HG02884 (cell line): ENCODE measurements around the gene SLC39A11.
"Not testable (repeated sequence)": the region's sequence is repeated elsewhere in the genome, so short reads cannot be mapped to it uniquely, and the experiment has no call there.

Experiments
- ATAC-seq: cut with Tn5 transposase; IDR thresholded peaks from one replicate; pipeline ENCODE4 v1.9.1; 2021; ENCODE audit warnings: mild to moderate bottlenecking, moderate library complexity; ENCODE audit not compliant: unreplicated experiment

SLC39A11 gene

GRCh38 chr17:72927760-72928159 lies 164.7 kb downstream of the SLC39A11 start:
- ATAC-seq: no peak

- no peak for ATAC-seq
Observed at GRCh38 chr17:72927146-72927545, 165.3 kb downstream of the SLC39A11 start.

- no peak for ATAC-seq
Observed at GRCh38 chr17:72926171-72926570, 166.3 kb downstream of the SLC39A11 start.

- no peak for ATAC-seq
Observed at GRCh38 chr17:72924196-72924595, 168.3 kb downstream of the SLC39A11 start.

- ATAC-seq: no peak
Observed at GRCh38 chr17:72922219-72922618, 170.3 kb downstream of the SLC39A11 start.

- no peak for ATAC-seq
Observed at GRCh38 chr17:72921347-72922054, 171.0 kb downstream of the SLC39A11 start.

GRCh38 chr17:72920513-72920912 lies 172.0 kb downstream of the SLC39A11 start:
- no peak for ATAC-seq

GRCh38 chr17:72916991-72917390 lies 175.5 kb downstream of the SLC39A11 start:
- ATAC-seq: no peak

GRCh38 chr17:72915625-72916081 lies 176.8 kb downstream of the SLC39A11 start:
- no peak for ATAC-seq

- no peak for ATAC-seq
Observed at GRCh38 chr17:72913142-72913682, 179.3 kb downstream of the SLC39A11 start.

GRCh38 chr17:72906306-72906705 lies 186.2 kb downstream of the SLC39A11 start:
- no peak for ATAC-seq

GRCh38 chr17:72903522-72903921 lies 189.0 kb downstream of the SLC39A11 start:
- no peak for ATAC-seq

GRCh38 chr17:72901657-72902056 lies 190.8 kb downstream of the SLC39A11 start:
- ATAC-seq: no peak

GRCh38 chr17:72901083-72901482 lies 191.4 kb downstream of the SLC39A11 start:
- ATAC-seq: no peak

- ATAC-seq: no peak
Observed at GRCh38 chr17:72900654-72900971, 191.9 kb downstream of the SLC39A11 start.

GRCh38 chr17:72898725-72899124 lies 193.8 kb downstream of the SLC39A11 start:
- ATAC-seq: no peak

- not testable (repeated sequence) for ATAC-seq
Observed at GRCh38 chr17:72896288-72896687, 196.2 kb downstream of the SLC39A11 start.

- ATAC-seq: no peak
Observed at GRCh38 chr17:72891627-72892026, 200.9 kb downstream of the SLC39A11 start.

- no peak for ATAC-seq
Observed at GRCh38 chr17:72890711-72891110, 201.8 kb downstream of the SLC39A11 start.

GRCh38 chr17:72887917-72888316 lies 204.6 kb downstream of the SLC39A11 start:
- ATAC-seq: no peak

- ATAC-seq: no peak
Observed at GRCh38 chr17:72887322-72887721, 205.2 kb downstream of the SLC39A11 start.

GRCh38 chr17:72886622-72887021 lies 205.9 kb downstream of the SLC39A11 start:
- no peak for ATAC-seq

GRCh38 chr17:72884066-72884465 lies 208.4 kb downstream of the SLC39A11 start:
- no peak for ATAC-seq
